Measurements from ENCODE around the gene LRIG2. TPM values are rescaled to one million over a fixed set of nuclear protein-coding genes. Genes with fewer than 3 reads are reported as not detected.
"Not testable (repeated sequence)": the region's sequence is repeated elsewhere in the genome, so short reads cannot be mapped to it uniquely, and the experiment has no call there.

The LRIG2 gene, protein sequence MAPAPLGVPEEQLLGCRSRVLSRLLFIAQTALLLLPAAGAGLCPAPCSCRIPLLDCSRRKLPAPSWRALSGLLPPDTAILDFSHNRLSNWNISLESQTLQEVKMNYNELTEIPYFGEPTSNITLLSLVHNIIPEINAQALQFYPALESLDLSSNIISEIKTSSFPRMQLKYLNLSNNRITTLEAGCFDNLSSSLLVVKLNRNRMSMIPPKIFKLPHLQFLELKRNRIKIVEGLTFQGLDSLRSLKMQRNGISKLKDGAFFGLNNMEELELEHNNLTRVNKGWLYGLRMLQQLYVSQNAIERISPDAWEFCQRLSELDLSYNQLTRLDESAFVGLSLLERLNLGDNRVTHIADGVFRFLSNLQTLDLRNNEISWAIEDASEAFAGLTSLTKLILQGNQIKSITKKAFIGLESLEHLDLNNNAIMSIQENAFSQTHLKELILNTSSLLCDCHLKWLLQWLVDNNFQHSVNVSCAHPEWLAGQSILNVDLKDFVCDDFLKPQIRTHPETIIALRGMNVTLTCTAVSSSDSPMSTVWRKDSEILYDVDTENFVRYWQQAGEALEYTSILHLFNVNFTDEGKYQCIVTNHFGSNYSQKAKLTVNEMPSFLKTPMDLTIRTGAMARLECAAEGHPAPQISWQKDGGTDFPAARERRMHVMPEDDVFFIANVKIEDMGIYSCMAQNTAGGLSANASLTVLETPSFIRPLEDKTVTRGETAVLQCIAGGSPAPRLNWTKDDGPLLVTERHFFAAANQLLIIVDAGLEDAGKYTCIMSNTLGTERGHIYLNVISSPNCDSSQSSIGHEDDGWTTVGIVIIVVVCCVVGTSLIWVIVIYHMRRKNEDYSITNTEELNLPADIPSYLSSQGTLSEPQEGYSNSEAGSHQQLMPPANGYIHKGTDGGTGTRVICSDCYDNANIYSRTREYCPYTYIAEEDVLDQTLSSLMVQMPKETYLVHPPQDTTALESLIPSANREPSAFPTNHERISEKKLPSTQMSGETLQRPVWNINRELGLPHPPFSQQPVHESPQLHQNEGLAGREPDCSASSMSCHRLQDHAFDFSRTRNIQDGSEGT
- total RNA-seq (2014; rRNA removed; shearing (Covaris generic)), result 22.6 and 33.9 TPM in 2 replicates

DNA sequence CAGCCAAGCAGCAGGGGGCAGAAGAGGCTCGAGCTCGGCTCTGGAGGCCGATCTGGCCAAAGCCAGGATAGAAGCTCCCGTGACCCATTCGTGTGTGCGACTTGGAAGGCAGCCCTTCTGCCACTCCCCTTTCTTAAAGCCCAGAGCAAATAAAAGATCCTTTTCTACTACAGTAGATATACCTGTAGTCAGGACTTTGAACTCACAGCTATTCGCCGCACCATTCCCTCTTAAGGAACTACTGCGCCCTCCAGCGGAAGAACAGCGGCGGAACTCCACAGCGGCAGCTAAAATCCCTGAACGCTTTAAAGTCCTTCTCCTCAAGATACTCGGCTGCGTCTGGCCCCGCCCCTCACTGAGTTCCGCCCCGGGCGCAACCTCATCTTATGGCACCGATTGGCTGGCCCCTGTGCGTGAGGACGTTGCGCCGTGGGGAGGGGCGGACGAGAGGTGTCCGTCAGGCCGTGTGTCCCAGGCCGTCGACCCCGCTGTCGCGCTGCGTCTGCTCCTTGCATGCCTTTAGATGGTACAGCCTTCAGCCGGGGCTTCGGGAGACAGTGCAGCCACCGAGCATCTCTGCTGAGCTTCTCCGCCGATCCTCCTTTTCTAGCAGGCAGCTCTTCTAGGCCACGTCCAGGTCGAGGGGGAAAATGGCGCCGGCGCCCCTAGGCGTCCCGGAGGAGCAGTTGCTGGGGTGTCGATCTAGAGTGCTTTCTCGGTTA is at the start of gene LRIG2:
TSS of gene LRIG2 (plus strand) at position 442 of the 722 bp plus-strand sequence. CDS start at position 651, 209 bp downstream.
- Histone ChIP-seq H3K4me3 (ENCODE audit: insufficient read depth, low read depth, low read length) (peak within 1 kb of the TSS; percentile 85), H3K27me3 (ENCODE audit: control insufficient read depth, insufficient read depth, low read length) (no peaks in the 10 kb centered on the region), H3K36me3 (replicated peaks; ENCODE audit: control insufficient read depth, insufficient read depth, low read length) (no peaks in the 10 kb centered on the region)
- peak; percentile 96 for DNase-seq

GRCh38 chr1:113023316-113023715 is 49.7 kb upstream of the LRIG2 start:
- not testable (repeated sequence) for H3K27me3 ChIP-seq (ENCODE audit: control insufficient read depth, insufficient read depth, low read length); H3K4me3 ChIP-seq (ENCODE audit: insufficient read depth, low read depth, low read length); H3K36me3 ChIP-seq (replicated peaks; ENCODE audit: control insufficient read depth, insufficient read depth, low read length); DNase-seq

- no peaks in the 10 kb centered on the region for H3K36me3 ChIP-seq (replicated peaks; ENCODE audit: control insufficient read depth, insufficient read depth, low read length)
- H3K27me3 ChIP-seq (ENCODE audit: control insufficient read depth, insufficient read depth, low read length), result no peaks in the 10 kb centered on the region
- no peak overlapping the region for H3K4me3 ChIP-seq (ENCODE audit: insufficient read depth, low read depth, low read length)
- DNase-seq, result no peak
These were observed 46.0 kb upstream of the LRIG2 start for GRCh38 chr1:113027007-113027406.

DNA sequence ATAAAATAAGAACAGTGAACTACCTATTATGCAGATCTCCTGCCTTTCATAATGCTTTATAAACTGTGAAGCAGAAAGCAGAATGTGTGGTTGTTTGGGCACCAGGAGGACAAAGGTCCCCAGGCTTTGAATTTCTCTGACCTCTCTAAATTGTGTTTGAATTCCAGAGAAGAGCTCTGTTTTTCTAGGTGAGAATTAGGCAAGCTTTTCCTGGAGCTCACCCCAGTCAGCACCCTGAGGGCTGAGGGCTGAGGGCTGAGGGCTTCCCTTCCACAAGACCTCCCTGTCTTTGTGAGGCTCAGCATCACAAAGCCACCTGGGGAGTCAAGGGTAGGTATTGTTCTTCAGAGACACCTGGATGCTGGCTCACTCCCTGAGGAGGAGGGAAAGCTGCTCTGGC is 45.5 kb upstream of the LRIG2 start:
- no peak overlapping the region for H3K4me3 ChIP-seq (ENCODE audit: insufficient read depth, low read depth, low read length)
- no peaks in the 10 kb centered on the region for H3K27me3 ChIP-seq (ENCODE audit: control insufficient read depth, insufficient read depth, low read length)
- H3K36me3 ChIP-seq (replicated peaks; ENCODE audit: control insufficient read depth, insufficient read depth, low read length), result no peaks in the 10 kb centered on the region
- peak; percentile 77 for DNase-seq

- no peak overlapping the region for H3K4me3 ChIP-seq (ENCODE audit: insufficient read depth, low read depth, low read length)
- H3K27me3 ChIP-seq (ENCODE audit: control insufficient read depth, insufficient read depth, low read length), result no peaks in the 10 kb centered on the region
- no peak for DNase-seq
- H3K36me3 ChIP-seq (replicated peaks; ENCODE audit: control insufficient read depth, insufficient read depth, low read length), result no peaks in the 10 kb centered on the region
These were observed 43.2 kb upstream of the LRIG2 start for GRCh38 chr1:113029822-113030221.

DNA sequence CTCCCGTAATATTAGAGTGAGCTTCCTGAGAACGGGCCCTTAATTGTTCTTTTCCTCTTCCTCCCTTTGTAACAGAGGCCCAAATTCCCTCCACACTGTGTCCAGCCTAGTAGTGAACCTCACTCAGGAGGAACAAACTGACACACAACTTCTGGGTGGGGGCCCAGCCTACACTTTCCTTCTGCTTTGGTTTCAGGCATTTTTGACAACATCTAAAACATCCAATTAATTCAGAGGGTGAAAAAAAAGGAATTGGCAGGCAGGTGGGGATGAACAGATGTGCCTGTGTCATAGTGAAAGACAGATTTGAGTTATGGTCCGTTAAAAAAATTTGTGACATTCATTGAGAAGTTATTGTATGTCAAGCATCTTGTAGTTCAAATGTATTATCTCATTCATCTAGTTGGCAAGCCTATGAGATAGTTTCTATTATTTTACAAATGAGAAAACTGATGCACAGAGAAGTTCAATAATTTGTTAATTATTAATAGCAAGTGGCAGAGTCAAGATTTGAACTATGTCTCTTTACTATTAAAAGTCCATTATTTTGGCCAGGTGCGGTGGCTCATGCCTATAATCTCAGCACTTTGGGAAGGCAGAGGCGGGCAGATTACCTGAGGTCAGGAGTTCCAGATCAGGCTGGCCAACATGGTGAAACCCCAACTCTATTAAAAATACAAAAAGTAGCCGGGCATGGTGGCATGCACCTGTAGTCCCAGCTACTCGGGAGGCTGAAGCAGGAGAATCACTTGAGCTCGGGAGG is 41.6 kb upstream of the LRIG2 start:
- no peaks in the 10 kb centered on the region for H3K27me3 ChIP-seq (ENCODE audit: control insufficient read depth, insufficient read depth, low read length)
- H3K36me3 ChIP-seq (replicated peaks; ENCODE audit: control insufficient read depth, insufficient read depth, low read length), result no peaks in the 10 kb centered on the region
- no peak for DNase-seq
- H3K4me3 ChIP-seq (ENCODE audit: insufficient read depth, low read depth, low read length), result no peak overlapping the region

DNA sequence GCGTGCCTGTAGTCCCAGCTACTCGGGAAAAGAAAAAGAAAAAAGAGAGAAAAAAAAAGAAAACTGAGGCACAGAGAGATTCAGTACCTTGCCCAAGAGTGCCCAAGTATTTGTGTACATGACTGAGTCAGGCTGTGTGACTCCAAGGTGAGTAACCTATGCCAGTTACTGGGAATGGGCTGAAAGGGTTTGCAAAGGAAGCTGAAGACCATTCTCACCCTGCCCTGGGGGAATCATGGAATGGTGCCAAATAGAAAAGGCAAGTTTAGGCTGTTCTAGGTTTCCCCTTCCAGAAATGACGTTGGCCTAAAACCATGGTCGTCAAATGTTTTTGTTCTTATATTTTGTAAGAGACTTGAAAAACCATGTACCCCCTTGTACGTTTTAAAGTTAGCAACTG is 37.9 kb upstream of the LRIG2 start:
- Histone ChIP-seq H3K27me3 (ENCODE audit: control insufficient read depth, insufficient read depth, low read length) (no peaks in the 10 kb centered on the region), H3K4me3 (ENCODE audit: insufficient read depth, low read depth, low read length) (no peak overlapping the region), H3K36me3 (replicated peaks; ENCODE audit: control insufficient read depth, insufficient read depth, low read length) (no peaks in the 10 kb centered on the region)
- DNase-seq, result no peak

- Histone ChIP-seq H3K36me3 (replicated peaks; ENCODE audit: control insufficient read depth, insufficient read depth, low read length) (no peaks in the 10 kb centered on the region), H3K4me3 (ENCODE audit: insufficient read depth, low read depth, low read length) (no peak overlapping the region)
- DNase-seq, result peak; percentile 30
These were observed 36.2 kb upstream of the LRIG2 start for GRCh38 chr1:113036639-113037321.

GRCh38 chr1:113040041-113040440 is 33.0 kb upstream of the LRIG2 start:
- no peak for DNase-seq
- H3K36me3 ChIP-seq (replicated peaks; ENCODE audit: control insufficient read depth, insufficient read depth, low read length), result no peaks in the 10 kb centered on the region
- H3K27me3 ChIP-seq (ENCODE audit: control insufficient read depth, insufficient read depth, low read length), result no peaks in the 10 kb centered on the region
- no peak overlapping the region for H3K4me3 ChIP-seq (ENCODE audit: insufficient read depth, low read depth, low read length)

More at GRCh38 chr1:113036639-113037321, 36.2 kb upstream of the LRIG2 start:
- H3K27me3 ChIP-seq (ENCODE audit: control insufficient read depth, insufficient read depth, low read length), result no peaks in the 10 kb centered on the region

- DNase-seq, result no peak
- Histone ChIP-seq H3K4me3 (ENCODE audit: insufficient read depth, low read depth, low read length) (no peak overlapping the region), H3K27me3 (ENCODE audit: control insufficient read depth, insufficient read depth, low read length) (no peaks in the 10 kb centered on the region), H3K36me3 (replicated peaks; ENCODE audit: control insufficient read depth, insufficient read depth, low read length) (no peaks in the 10 kb centered on the region)
These were observed 32.1 kb upstream of the LRIG2 start for GRCh38 chr1:113040718-113041412.

- Histone ChIP-seq H3K27me3 (ENCODE audit: control insufficient read depth, insufficient read depth, low read length) (no peaks in the 10 kb centered on the region), H3K36me3 (replicated peaks; ENCODE audit: control insufficient read depth, insufficient read depth, low read length) (no peaks in the 10 kb centered on the region), H3K4me3 (ENCODE audit: insufficient read depth, low read depth, low read length) (no peak overlapping the region)
- peak; percentile 59 for DNase-seq
These were observed 31.3 kb upstream of the LRIG2 start for GRCh38 chr1:113041569-113042284.
